HL-60/S4 (cell line): Measurements from ENCODE around the gene PRLR.

Experiments
- in situ Hi-C: fragments of 300-500 bp; cut with MboI; formaldehyde crosslinking; loops from 2 replicates; pipeline ENCODE4 v1.14.3; 2022; ENCODE audit warnings: low sequenced_read_pairs

The PRLR gene

DNA sequence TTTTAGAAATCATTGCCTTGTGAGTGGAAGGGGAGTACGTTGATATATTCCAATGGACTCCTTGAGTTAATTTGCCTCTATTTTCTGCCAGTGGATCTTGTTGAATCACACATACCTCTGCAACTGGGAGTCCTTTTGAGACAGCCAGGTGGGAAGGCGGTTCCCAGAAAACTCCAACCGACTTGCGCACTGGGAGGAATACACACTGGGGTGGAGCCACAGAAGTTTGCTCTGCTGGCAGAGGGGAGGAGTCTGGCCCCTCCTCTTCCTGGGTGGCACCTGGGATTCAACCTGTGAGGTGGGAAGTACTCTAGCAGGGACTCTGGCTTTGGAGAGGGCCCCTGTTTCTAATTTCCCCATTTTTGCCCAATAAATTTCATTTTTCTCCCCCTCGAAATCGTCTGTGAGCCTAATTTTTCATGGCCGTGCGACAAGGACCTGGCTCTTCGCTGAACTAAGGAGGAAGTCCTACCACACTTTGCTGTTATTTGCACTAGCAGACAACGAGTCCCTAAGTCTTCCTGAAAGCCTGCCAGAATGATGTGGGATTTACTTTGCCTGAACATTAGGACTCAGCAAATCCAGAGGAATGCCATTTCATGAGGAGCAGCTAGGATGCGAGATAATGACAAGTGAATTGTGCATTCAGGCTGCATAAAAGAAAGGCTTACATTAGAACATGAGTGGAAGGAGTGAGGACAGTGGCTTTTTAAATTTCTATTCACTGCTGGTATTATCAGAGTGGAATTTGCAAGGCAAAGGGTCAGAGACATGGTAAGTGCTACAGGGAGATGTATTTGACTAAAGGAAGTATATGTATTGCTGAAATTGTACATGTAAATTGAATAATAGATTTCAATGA is 67.2 kb downstream of the PRLR start:
- in situ Hi-C loops, result no loop called here

DNA sequence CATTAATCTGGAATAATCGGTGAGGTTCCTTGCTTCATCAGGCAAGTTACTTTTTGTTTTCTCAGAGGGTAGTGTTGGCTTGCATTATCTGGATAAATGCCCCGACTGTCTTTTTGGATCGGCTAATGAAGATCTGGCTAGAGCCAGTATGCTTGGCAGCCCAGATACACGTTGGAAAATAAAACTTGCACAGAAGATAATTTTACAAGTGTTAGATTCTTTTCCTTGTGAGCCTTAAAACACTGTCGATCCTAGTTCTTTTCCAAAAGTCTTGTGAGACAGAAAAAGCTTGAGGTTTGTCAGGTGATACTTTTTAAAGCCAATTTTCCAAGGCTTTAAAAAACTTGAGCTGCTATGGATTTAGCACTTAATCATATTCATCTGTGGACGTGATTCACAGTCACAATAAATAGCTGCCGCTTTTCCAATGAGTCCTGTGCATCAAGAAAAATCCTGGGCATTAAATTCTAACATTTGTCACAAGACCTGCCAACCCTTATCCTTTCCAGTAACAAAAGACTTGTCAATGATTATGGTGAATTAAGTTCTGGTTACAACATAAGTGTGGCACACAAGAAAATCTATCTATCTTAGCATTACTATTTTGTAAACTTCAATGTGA is 68.5 kb downstream of the PRLR start:
- in situ Hi-C loops, result no loop called here

DNA sequence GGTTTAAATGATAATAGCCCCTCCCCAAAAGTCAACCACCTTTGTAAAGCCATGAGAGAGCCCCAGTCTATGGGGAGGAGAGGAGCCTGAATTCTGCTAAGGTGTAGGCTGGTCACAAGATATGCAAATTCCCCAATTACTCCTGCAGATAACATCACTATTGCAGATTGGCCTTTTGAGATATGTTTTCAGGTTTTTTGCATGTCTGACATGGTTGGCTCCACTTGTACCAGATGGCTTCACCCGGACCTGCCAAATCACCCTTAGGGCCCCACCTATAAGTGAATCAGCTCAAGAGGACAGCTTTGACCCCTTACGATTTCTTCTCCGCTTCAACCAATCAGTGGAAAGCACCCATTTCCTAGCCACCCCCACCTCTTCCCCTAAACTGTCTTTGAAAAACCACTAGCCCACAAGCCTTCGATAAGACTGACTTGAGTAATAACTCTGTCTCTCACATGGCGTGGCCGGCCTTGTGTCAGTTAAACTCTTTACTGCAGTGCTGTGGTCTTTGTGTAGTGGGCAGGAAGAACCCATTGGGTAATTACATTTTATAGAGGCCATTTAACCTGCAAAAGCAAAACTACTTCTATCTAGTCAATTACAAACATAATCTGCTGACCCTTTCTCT is 69.7 kb downstream of the PRLR start:
- in situ Hi-C loops, result no loop called here

DNA sequence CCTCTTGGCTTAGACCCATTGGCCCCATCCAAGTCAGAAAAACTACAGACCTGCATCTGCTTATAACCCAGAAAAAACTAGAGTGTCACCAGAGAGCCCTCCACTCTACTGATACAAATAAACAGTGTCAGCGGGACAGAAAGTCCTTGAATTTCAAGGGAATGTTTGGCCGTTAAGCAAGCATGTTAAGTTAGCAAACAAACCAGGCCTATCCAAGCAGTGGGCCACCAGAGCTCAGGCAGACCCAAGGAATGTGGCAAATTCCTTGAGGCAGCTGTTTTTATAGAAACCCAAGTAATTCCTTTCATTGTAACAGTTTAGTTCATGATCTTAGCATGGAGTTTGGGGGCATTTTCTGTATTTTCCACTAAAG is 70.9 kb downstream of the PRLR start:
- in situ Hi-C loops, result no loop called here

DNA sequence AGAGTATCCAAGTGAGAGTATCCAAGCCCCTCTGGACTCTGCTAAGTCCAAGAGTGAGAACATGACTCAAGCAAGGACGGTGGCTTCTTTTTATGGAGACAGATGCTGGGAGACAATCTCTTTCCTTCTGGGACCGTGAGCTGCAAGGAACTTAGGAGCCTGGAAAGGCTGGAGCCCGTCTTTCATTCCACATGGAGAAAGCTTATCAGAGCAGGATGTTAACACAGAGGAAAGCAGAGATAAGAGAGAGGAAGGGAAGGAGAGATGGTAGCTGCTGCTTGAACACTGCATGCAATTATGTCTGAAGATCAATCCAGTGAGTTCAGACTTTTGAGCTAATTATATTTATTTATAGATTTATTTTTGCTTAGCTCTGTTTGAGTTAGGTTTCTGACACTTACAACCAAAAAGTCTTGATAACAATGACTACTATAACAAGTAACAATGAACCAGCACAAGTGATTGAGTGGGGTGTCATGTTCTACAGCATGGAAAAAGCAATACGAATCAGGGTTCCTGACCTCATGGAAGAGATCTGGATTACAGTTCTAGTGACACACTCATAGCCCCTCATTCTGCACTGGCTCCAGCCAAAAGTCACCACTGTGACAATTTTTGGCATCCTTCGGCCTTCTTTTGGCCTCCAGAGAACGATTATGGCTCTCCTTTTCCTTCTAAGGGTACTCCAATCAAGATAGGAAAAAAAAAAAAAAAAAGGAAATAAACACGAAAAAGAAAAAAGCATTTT is 71.5 kb downstream of the PRLR start:
- in situ Hi-C loops, result no loop called here

DNA sequence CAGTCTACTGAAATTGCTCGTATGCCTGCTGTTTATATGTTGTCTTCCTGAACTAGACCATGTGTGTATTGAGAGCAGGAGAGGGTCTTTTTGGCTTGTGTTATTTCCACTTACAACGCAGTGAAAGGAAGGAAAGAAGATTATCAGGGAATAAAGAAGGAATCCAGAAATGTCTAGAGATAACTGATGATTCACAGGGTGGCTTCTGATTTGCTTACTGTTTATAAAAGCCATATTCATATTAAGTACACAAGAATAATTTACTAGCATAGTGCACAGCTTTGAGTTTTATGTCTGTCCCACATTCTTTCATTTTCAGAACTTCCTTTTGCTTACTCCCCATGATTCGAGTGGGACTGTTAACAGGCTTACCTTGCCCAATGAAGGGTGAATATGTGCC is 72.1 kb downstream of the PRLR start:
- in situ Hi-C loops, result no loop called here

DNA sequence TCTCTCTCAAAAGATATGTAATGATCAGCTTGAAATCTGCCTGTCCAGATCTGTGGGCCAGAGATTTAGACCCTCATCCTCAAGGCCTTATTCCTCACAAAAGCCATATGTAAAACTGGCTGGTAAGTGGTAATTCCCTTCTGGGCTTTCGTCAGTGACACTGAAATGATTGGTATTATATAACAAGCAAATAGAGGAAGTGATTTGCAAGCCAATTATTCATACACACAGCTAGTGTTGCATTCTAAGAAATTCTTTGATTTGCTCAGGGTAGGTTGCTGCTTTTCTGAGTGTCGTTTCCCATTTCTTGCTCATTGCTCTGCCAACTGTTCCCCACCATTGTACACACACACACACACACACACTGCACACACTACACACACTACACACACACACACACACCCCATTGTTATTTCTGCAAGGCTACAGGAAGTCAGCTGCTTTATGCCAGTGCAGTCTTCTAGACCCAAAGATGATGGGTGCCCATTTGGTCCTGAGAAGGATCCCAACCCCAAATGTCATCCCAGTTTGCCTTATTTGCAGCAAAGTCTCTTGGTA is 76.8 kb downstream of the PRLR start:
- in situ Hi-C loops, result no loop called here

DNA sequence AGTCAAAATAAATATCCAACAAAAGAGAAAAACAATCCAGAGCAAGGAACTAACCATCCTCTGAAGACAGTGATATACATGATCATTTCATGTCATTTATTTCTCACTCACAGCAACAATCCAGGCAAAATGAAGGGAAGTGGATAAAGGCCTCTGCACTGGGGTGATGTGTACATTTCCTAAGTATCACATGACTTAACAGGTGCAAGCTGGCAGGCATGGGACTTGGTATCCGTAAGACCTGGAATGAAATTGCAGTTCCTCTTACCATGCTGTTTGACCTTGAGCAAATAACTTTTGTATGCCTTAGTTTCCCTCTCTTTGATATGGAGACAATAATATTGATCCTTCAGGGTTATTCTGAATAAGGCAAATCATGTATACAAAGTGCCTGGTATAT is 77.6 kb downstream of the PRLR start:
- in situ Hi-C loops, result no loop called here

DNA sequence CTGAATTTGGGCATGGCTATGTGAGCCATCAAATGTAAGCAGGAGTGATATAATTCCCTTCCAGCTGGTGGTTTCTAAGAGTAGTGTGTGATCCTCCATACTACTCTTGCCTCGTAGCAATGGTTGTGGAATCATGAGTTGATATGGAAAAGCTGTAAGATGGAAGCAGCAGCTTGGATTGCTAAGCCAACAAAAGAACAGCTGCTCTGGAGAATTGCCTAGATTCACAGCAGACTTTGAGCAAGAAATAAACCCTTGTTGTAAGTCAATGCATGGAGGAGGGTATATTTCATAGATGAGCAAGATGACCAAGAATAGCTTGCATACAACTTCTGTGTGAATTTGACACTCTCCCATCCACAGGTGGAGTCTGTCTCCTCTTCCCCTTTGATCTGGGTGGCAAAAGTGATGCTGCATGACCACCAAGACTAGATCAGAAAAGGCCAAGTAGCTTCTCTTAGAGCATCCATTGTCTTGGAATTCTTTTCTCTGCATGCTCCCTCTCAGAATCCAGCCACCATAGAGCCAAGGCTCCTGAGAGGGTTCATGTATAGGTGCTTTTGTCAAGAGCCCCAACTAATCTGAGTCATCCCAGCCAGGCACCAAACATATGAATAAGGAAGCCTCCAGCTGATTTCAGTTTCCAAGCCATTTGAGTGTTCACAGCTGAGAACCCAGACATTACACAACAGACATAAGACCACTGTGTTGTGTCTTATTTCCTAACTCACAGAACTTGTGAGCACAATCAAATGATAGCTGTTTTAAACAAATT is 79.0 kb downstream of the PRLR start:
- in situ Hi-C loops, result no loop called here

DNA sequence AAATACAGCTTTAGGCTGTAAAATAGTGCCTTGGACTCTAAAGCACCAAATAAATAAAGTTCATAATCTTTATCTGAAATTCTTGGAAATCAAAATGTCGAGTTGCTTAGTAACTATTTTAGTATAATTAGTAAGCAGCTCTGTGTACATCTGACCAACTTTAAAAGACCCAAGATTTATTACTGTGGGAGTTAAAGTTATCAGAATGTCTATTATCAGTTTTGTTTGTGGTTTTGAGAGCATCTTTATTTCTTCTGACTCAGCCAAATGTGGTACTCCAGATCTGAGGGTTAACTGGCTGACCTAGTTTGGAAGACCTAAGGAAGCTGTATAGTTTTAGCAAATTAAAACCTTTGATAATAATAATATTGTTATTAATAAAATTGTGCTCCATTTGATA is 81.2 kb downstream of the PRLR start:
- in situ Hi-C loops, result no loop called here

DNA sequence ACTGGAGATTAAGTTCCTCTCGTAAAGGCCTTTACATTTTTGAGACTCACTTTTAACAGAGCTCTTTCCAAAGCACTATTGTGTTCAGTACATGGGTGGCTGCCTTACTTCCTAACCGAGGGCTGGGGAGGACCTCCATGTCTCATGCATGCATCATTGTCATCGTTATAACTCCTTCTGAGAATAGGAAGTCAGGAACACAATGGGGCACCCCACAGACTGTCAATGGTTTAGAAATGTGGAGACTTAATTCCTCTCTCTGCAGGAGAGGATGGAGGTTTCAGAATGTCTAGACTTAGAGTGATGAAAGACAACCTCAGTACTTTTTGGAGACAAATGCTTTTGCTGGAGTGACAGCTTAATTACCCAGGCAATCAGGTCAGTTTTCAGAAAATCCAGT is 83.9 kb downstream of the PRLR start:
- in situ Hi-C loops, result no loop called here

DNA sequence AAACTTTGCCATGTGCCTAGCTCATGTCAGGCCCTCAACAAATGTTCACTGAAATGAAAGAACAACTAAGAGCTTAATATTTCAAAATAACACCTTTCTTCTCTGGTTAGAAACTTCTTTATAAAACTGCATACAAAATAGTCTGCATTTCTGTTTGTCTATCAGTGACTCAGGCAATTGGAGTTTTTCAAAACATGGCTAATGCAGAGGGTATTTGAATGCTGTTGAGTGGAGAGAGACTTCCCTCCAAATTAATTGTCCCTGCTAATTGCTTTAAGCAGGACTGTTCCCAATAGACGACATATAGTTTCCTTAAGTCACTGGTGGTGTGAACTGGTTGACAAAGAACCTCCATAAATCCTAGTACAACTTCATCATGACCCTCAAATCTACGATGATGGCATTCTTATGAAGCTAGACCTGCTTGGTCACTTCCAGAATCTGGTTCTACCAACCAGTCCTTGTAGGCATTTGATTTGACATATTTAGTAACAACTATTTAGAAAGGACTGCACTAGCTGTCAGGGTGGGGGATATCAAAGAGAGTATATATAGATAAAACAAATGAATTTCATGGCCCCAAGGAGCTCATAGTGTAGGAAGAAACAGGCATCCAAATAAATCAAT is 84.5 kb downstream of the PRLR start:
- in situ Hi-C loops, result no loop called here

DNA sequence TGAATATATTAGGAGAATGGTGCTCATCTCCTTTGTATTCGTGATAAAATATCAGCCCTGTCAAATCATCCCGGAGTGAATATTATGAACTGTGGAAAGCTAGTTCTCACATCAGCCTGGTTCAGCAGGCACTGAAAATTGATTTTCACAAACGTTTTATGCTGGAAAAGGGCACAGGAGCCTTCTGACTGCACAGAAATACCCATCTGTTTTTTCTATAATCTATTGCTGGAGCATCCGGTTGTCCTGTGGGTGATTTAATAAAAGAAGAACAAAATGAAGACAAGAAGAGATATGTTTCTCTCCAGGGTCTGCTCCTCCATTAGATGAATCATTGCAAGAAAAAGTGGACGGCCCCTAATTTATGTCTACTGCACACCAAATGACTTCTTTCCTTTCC is 85.3 kb downstream of the PRLR start:
- in situ Hi-C loops, result no loop called here

DNA sequence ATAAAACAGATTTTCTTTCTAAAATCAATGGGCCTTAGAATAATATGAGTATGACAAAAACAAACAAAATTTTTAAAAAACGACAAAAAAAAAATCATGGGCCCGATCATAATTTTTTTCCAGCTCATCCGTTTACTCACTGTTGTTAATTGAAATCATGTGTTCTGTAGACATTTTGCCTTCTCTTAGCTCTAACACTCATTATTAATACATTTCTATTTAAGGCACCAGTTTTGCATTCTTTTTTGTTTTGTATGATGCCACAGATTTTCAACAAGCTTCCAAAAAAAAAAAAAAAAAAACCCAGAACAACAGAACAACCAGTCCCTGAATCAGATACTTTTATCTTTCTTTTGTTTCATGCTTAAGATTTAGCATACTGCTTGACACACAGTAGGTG is 86.4 kb downstream of the PRLR start:
- in situ Hi-C loops, result no loop called here

DNA sequence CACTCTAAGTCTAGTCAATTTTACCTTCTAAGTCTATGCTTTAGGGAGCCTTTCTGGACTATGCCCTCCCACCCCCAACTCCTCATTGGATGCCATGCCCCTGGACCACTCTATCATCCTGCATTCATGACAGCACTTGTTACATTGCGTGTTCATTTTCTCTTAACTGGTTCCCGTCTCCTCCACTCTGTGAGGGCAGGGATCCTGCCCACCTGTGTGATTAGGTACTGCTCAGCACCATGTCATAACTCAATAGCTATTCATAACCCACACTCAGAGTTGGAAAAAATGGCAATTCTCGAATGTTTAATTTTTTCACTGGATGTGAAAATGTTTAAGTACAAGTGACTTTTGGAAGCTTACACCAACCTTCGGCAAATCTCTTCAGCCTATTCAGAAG is 88.5 kb downstream of the PRLR start:
- in situ Hi-C loops, result no loop called here

DNA sequence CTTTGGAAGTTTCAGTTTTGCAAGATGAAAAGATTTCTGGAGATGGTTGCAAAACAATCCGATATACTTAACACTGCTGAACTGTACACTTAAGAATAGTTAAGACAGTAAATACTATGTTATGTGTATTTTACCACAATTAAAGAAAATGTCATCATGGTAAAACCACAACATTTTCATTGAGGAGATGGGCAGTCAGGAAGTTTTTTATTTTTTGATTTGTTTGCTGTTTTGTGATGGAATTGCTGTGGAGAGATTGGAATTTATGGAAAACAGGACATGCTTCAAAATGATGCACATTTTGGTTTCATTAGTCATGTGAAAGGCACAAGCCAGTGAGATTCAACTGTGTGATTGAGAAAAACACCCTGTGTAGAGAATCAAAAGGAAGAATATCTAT is 92.1 kb downstream of the PRLR start:
- in situ Hi-C loops, result no loop called here

DNA sequence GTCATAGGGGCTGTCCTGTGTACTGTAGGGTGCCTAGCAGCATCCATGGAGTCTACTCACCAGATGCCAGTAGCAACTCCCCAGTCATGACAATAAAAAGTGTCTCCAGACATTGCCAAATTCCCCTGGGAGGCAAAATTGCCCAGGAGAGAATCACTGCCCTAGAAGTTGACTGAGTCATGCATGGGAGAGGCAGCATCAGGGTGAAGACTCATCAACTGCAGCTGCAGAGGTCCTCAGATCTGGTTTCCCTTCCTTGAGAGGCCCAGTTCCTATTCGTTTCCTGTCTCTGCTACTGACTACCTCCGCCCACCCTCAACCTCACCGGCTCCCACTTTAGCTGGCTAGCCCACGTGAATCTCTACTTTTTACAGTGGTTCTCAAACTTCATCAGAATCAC is 93.9 kb downstream of the PRLR start:
- in situ Hi-C loops, result no loop called here

DNA sequence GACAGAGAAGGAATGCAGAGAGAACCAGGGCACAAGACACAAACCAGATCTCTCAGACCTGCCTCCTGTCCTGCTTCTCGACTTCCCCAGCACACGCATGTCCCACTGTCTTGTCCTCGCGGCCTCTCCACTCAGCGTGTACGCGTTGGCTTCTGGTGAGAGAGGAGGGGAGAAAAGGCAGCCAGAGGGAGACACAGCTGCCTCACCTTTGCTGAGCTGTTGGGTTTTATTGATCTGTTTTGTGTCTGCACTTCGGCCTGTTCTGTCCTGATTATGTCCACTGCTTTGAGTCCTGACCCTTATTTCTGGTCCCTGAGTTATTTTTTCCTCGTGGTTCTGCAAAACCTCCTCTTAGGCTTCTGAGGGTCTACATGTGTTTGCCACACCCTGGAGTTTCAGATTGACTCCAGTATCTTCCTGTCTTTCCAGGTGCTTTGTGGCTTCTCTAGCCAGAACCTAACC is 95.0 kb downstream of the PRLR start:
- in situ Hi-C loops, result no loop called here

DNA sequence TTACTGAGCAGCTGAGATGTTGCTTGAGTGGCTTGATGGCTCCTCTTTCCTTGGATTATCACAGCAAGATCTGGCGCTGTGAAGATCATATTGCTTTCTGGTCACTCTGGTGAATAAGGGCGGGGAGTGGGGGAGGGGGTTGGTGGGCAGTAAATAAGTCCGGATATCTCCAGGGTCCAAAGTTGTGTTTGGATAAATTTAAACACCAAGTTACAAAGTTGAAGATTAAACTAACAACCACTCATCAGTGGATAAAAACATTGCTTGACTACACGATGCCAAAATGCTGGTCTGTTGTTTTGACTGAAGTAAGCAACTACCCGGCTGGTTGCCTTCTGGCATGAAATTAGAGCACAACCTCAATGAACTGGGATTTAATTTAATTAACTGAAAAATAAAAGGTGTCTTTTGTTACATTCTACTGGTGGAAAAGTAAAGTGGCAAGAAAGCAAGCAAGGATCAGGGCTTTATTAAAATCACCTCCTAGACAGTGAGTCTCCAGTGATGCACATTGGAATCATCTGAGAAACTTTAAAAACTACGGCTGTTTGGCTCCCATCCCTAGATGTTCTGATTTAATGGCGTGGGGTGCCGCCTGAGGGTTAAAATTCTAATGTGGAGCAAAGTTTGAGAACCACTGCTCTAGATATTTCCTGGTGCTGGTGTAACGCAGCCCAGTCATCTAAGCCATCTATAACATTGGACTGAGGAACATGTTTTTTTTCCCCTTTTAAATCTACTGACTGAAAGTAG is 95.8 kb downstream of the PRLR start:
- in situ Hi-C loops, result no loop called here
